Right lobe of liver (tissue), 6 donors: ENCODE data around the gene MACROH2A2. TPM values are rescaled to one million over a fixed set of nuclear protein-coding genes. Genes with fewer than 3 reads are reported as not detected.

Experiments
- ATAC-seq, 4 donors: fragments of 200-7000 bp; cut with Tn5 transposase; one replicate each; pipeline ENCODE4 v1.9.1; 2020; ENCODE audit warnings: mild to moderate bottlenecking in 4 of 4, moderate library complexity in 4 of 4
- DNase-seq, 3 donors: peaks; one replicate each; pipeline ENCODE4 v3.0.0-alpha.2; 2020
- H3K27ac ChIP-seq, 3 donors: fragments of 200-600 bp; one replicate each; pipeline ENCODE4 v1.8.0; 2022
- H3K27me3 ChIP-seq, 2 donors: fragments of 200-600 bp; one replicate each; pipeline ENCODE4 v1.8.0; 2022
- H3K36me3 ChIP-seq, 4 donors: fragments of 200-600 bp; sonication (generic) in 1 of 4; one replicate each; pipeline versions ENCODE4 v1.5.1 to v1.8.0; 2017 to 2022; ENCODE audit warnings: control low read depth in 1 of 4
- H3K4me1 ChIP-seq, 4 donors: fragments of 200-600 bp; sonication (generic) in 1 of 4; one replicate each; pipeline versions ENCODE4 v1.5.1 to v1.8.0; 2017 to 2022; ENCODE audit warnings: control low read depth in 1 of 4
- H3K4me3 ChIP-seq, 3 donors: fragments of 200-600 bp; one replicate each; pipeline ENCODE4 v1.8.0; 2022
- H3K9me3 ChIP-seq, 4 donors: fragments of 200-600 bp; sonication (generic) in 1 of 4; one replicate each; pipeline versions ENCODE4 v1.5.1 to v1.8.0; 2017 to 2022; ENCODE audit warnings: control low read depth in 1 of 4
- POLR2A ChIP-seq: fragments of 450-650 bp; IDR thresholded peaks from one replicate; pipeline ENCODE4 v1.6.1; 2017; ENCODE audit warnings: antibody characterized with exemption, mild to moderate bottlenecking
- WGBS: methylation state at CpG from one replicate; pipeline ENCODE4 v1.1.6; 2018; ENCODE audit warnings: low coverage, low lambda C conversion rate; ENCODE audit not compliant: insufficient coverage; ENCODE audit errors: missing lambda C conversion rate; 5-methylcytosine and 5-hydroxymethylcytosine counted together
- intact Hi-C, 2 donors: fragments of 100-400 bp; cut with DNase I; formaldehyde crosslinking; loops; one replicate each; pipeline versions ENCODE4 v1.11.2 to v1.14.1; 2022
- total RNA-seq, 6 experiments: library from RNA; depleted of rRNA in 2 of 6; stranded (reverse); fragments of >200 nt in 2 of 6; fragmentation: NEBNext Ultra II Directional in 3 of 6; extraction: Animal tissue kit (Norgen Biotek cat#: 25700) in 3 of 6; gene quantifications; one replicate each; pipeline versions ENCODE4 v1.1.0 to v1.2.4, GENCODE V29; 2016 to 2023
- TF ChIP-seq, protein P1 (sequence below), 4 donors: fragments of 200-600 bp in 3 of 4; fragments of 450-650 bp in 1 of 4; IDR thresholded peaks; one replicate each; pipeline versions ENCODE4 v1.5.1 to v1.8.0; 2016 to 2022; ENCODE audit warnings: antibody characterized with exemption in 4 of 4, mild to moderate bottlenecking in 2 of 4
- donor health status: DM: no; HTN: yes; CAD: no.
- donor health status: DM: no; HTN: no; CAD: no.
- donor health status: DM: no; HTN: no; CAD: no.
- donor health status: DM: no; HTN: yes; CAD: no.
- donor health status: DM: no; HTN: yes; CAD: no.

Gene MACROH2A2
- total RNA-seq, 6 experiments from 2014 or later = 2.0 to 12.1 (median 5.0) TPM

DNA sequence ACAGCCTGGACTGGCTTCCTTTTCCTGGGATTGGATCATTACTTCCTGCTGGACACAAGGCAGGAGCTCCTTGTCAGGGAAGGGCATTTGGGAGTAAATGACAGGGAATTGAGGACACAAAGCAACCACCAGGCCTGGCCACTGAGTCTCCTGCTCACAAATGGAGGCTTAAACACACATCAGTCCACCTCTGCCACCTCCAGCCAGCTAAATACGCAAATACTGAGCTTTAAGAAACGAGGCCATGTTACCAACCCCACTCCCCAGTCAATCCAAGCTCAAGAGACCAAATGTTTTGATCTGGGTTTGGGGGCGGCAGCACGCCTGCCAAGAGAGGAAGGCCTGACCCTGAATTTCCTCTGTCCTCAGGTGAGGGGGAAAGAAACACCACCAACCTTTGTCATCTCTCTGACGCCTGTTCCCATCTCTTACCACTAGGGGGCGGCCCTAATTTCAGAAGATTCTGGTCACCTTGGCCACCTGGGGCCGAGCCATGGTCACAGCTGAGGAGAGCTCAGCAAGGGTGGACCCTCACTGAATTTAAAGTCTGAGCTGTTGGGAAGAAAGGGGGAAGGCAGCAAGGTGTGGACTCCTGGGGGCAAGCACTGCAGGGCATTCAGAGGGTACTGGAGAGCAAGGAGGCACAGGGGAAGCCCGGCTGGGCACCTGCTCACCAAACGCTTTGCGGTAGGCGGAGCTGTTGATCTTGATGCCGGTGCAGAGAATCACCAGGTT is 63.5 kb downstream of the MACROH2A2 start:
- Histone ChIP-seq H3K27ac (no peak overlapping the region), H3K4me3 (no peak overlapping the region), H3K4me1 (peaks cover 0 to 2% (median 0%) of the 10 kb centered on the region in 4 donors), H3K36me3 (peaks cover 0 to 77% (median 16%) of the 10 kb centered on the region in 4 donors), H3K9me3 (no peaks in the 10 kb centered on the region), H3K27me3 (no peaks in the 10 kb centered on the region)
- intact Hi-C loops = no loop called here
- 36% methylated on average over 11 of the region's 12 CpGs for whole genome bisulfite sequencing
- TF ChIP-seq, protein P1, sequence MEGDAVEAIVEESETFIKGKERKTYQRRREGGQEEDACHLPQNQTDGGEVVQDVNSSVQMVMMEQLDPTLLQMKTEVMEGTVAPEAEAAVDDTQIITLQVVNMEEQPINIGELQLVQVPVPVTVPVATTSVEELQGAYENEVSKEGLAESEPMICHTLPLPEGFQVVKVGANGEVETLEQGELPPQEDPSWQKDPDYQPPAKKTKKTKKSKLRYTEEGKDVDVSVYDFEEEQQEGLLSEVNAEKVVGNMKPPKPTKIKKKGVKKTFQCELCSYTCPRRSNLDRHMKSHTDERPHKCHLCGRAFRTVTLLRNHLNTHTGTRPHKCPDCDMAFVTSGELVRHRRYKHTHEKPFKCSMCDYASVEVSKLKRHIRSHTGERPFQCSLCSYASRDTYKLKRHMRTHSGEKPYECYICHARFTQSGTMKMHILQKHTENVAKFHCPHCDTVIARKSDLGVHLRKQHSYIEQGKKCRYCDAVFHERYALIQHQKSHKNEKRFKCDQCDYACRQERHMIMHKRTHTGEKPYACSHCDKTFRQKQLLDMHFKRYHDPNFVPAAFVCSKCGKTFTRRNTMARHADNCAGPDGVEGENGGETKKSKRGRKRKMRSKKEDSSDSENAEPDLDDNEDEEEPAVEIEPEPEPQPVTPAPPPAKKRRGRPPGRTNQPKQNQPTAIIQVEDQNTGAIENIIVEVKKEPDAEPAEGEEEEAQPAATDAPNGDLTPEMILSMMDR (IDR thresholded peaks at IDR 0.05) = peak; percentile 71 to 94 (median 84)
- TF ChIP-seq POLR2A = no peak
- peak in 2 of 3 donors; percentile 34 to 60 for DNase-seq
- ATAC-seq = peak; percentile 71 to 85 (median 84)

DNA sequence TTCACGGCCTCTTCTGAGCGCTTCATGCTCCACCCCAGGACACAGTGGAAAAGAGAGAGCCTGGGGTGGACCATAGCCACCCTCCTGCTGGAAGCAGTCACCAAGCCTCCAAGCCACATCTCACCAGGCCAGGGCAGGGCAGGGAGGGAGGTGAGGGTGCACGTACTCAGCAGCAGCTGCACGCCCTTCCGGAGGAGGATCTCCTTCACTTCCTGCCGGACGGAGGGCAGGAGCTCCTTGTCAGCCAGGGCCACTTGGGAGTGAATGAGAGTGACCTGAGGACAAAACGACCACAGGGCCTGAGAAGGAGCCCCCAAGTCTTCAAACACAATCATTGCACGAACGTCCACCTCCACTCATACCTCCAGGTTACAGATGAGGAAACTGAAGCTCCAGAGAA is 65.0 kb downstream of the MACROH2A2 start:
- no peaks in the 10 kb centered on the region for H3K27me3 ChIP-seq
- H3K36me3 ChIP-seq = peaks cover 0 to 77% (median 15%) of the 10 kb centered on the region in 4 donors
- ATAC-seq (peak in 1 of 4 donors; percentile 10), DNase-seq (no peak)
- H3K4me1 ChIP-seq = peaks cover 0 to 2% (median 0%) of the 10 kb centered on the region in 4 donors
- H3K27ac ChIP-seq = no peak overlapping the region
- H3K9me3 ChIP-seq = no peaks in the 10 kb centered on the region
- WGBS = 82% methylated on average over 3 of the region's 10 CpGs
- intact Hi-C loops = no loop called here
- H3K4me3 ChIP-seq = no peak overlapping the region
- no peak for TF ChIP-seq POLR2A
- TF ChIP-seq, protein P1 (IDR thresholded peaks at IDR 0.05) = no peak

DNA sequence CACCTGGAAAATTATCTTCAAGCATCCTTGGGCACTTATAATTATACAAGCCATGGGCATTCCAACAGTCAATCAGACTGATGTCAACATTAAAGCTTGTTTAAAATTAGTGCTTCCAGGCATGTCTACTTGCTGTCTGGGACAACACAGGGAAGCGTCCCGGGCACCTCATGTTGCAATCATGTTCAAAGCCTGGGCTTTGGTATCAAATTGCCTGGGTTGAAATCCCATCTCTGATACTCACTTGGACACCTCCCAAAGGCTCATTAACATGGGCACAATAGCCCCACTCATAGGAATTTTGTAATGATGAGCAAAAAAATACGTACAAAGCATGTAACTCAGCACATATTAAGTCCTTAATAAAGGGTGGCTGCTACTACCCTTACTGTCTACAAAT is 65.5 kb downstream of the MACROH2A2 start:
- DNase-seq (no peak), ATAC-seq (peak in 1 of 4 donors; percentile 29)
- H3K4me3 ChIP-seq = no peak overlapping the region
- 32% methylated on average over 3 of the region's 3 CpGs for WGBS
- TF ChIP-seq, protein P1 (IDR thresholded peaks at IDR 0.05) = no peak
- no peak for TF ChIP-seq POLR2A
- peaks cover 0 to 2% (median 0%) of the 10 kb centered on the region in 4 donors for H3K4me1 ChIP-seq
- no peaks in the 10 kb centered on the region for H3K9me3 ChIP-seq
- H3K36me3 ChIP-seq = peaks cover 0 to 77% (median 14%) of the 10 kb centered on the region in 4 donors
- intact Hi-C loops = no loop called here
- H3K27ac ChIP-seq = no peak overlapping the region
- H3K27me3 ChIP-seq = no peaks in the 10 kb centered on the region

DNA sequence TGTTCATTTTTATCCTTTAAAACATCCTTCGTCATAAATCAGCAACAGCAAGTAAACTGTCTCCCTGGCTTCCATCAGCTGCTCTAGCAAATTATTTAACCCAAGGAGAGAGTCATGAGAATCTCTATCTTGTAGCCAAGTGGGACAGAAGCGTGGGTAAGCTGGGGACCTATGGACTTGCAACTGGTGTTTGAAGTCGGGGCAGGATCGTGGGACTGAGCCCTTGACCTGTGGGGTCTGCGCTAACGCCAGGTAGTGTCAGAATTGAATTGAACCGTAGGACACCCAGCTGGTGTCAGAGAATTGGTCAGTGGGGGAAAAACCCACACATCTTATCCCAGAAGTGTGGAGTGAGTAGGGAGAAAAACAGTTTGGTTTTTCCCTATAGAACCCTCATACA is 66.6 kb downstream of the MACROH2A2 start:
- WGBS = 92% methylated on average over 7 of the region's 7 CpGs
- no peaks in the 10 kb centered on the region for H3K27me3 ChIP-seq
- TF ChIP-seq, protein P1 (IDR thresholded peaks at IDR 0.05) = no peak
- TF ChIP-seq POLR2A = no peak
- no peaks in the 10 kb centered on the region for H3K9me3 ChIP-seq
- ATAC-seq (no peak), DNase-seq (no peak)
- H3K4me1 ChIP-seq = peaks cover 0 to 2% (median 0%) of the 10 kb centered on the region in 4 donors
- no peak overlapping the region for H3K4me3 ChIP-seq
- intact Hi-C loops = no loop called here
- H3K36me3 ChIP-seq = peaks cover 0 to 67% (median 12%) of the 10 kb centered on the region in 4 donors
- H3K27ac ChIP-seq = no peak overlapping the region
